Measurements from ENCODE around the gene MT4. TPM values are rescaled to one million over a fixed set of nuclear protein-coding genes. Genes with fewer than 3 reads are reported as not detected.
A peak's percentile ranks its signal among the peaks of the same experiment; 100 is the strongest.

MT4 gene
- total RNA-seq, 1 donor from 2014 or later = not detected

DNA sequence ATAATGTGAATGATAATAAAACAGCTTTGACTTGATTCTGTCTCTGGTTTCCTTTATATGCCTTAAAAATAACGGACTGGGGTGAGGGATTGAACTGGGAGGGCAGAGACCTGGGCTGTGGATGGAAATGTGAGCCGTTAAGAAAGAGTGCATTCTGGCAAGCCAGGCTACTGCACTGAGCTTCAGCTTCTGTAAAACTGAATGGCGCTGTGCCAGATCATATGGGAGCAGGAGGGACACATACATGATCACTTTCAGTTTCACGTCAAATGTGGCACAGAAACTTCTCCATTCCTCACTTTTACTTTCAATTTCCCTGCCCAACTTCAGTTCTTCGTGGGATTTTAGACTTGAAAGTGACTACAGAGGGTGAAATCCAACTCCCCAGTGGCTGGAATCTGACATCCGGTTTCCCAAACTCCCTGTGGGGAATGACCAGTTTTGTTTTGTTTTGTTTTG is 44.6 kb downstream of the MT4 start:
- FAIRE-seq (no peak), DNase-seq (ENCODE audit: low read depth) (peak; percentile 89)
- no peaks in the 10 kb centered on the region for H3K27me3 ChIP-seq (ENCODE audit: control insufficient read depth, insufficient read depth, low read length)
- no peaks in the 10 kb centered on the region for H3K36me3 ChIP-seq (ENCODE audit: control insufficient read depth, insufficient read depth, low read length)
- H3K4me3 ChIP-seq (ENCODE audit: low read depth, low read length) = peak overlapping the region; percentile 50
- TF ChIP-seq, protein P1, sequence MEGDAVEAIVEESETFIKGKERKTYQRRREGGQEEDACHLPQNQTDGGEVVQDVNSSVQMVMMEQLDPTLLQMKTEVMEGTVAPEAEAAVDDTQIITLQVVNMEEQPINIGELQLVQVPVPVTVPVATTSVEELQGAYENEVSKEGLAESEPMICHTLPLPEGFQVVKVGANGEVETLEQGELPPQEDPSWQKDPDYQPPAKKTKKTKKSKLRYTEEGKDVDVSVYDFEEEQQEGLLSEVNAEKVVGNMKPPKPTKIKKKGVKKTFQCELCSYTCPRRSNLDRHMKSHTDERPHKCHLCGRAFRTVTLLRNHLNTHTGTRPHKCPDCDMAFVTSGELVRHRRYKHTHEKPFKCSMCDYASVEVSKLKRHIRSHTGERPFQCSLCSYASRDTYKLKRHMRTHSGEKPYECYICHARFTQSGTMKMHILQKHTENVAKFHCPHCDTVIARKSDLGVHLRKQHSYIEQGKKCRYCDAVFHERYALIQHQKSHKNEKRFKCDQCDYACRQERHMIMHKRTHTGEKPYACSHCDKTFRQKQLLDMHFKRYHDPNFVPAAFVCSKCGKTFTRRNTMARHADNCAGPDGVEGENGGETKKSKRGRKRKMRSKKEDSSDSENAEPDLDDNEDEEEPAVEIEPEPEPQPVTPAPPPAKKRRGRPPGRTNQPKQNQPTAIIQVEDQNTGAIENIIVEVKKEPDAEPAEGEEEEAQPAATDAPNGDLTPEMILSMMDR (IDR thresholded peaks at IDR 0.05; ENCODE audit: insufficient read depth, low read length, severe bottlenecking) = no peak

DNA sequence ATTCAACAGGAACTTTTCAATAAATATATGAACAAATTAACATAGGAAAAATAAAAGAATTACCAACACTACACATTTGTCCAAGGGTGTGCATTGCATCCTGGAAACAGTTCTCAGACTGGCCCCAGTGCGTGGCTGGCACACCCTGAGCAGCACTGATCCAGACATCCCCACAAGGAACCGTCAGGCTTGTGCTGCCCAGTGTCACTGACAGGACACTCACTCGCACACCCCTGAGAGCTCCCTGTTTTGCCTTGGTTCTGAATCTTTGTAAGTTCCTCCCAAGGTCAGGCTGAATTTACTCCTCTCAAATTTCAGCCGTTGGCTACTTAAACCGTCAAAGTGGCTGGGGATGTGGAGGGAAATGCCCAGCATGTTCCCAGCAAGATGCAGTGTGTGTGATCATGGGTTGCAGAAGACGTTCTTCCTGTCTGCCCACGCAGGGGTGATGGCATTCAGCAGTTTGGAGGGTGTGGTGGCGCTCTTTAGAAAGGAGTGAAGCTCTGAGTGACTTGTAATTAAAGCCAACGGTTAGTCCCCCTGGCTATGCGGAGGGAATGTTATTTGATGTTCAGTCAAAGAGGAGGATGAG is 45.2 kb downstream of the MT4 start:
- H3K27me3 ChIP-seq (ENCODE audit: control insufficient read depth, insufficient read depth, low read length) = no peaks in the 10 kb centered on the region
- no peaks in the 10 kb centered on the region for H3K36me3 ChIP-seq (ENCODE audit: control insufficient read depth, insufficient read depth, low read length)
- TF ChIP-seq, protein P1 (IDR thresholded peaks at IDR 0.05; ENCODE audit: insufficient read depth, low read length, severe bottlenecking) = no peak
- FAIRE-seq (no peak), DNase-seq (ENCODE audit: low read depth) (peak; percentile 97)
- H3K4me3 ChIP-seq (ENCODE audit: low read depth, low read length) = no peak overlapping the region

DNA sequence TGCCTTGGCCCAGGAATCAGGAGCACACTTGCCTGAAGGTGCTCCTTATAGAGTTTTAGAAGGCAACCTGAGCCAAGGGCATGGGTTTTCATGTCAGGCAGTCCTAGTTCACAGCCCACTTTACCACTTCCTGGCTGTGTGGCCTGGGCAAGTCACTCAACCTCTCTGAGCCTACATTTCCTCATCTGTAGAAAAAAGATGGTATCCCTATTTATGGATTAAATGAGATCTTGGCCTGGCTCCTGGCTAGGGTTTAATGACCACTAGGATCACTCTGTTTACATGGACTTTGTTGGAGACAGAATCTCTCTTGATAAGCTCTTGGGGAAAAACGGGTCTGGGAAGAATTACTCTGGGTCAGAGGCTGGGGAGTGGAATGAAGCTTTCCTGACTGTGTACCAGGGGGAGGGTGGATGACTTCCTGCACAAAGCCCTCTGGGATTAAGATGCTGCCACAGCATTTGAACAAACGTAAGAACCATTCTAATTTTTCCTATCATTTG is 45.8 kb downstream of the MT4 start:
- FAIRE-seq (no peak), DNase-seq (ENCODE audit: low read depth) (peak; percentile 7)
- Histone ChIP-seq H3K4me3 (ENCODE audit: low read depth, low read length) (no peak overlapping the region), H3K27me3 (ENCODE audit: control insufficient read depth, insufficient read depth, low read length) (no peaks in the 10 kb centered on the region), H3K36me3 (ENCODE audit: control insufficient read depth, insufficient read depth, low read length) (no peaks in the 10 kb centered on the region)
- TF ChIP-seq, protein P1 (IDR thresholded peaks at IDR 0.05; ENCODE audit: insufficient read depth, low read length, severe bottlenecking) = no peak

DNA sequence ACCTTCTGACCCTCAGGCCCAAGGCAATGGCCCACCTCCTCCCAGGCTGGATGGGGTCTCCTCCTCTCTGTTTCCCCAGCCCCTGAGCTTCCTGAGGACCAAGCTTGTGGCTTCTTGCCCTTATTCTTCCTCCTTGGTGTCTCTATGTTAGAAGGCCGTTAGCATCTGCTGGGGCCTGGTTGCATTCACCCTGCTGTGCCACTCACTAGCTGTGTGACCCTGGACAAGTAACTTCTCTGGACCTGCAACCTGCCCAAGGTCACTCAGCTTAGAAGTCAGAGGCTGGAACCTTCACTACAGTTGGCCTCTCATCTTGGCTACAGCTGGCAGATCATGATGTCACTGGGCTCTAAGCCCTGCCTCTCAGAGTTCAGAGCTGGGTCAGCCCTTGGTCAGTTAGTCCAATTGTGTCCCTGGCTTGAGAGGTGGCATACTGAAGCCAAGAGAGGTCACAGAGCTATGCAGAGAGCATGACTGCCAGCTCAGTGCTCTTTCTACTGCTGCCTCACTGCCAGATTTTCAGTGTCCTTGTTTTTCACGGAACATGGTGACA is 46.5 kb downstream of the MT4 start:
- TF ChIP-seq, protein P1 (IDR thresholded peaks at IDR 0.05; ENCODE audit: insufficient read depth, low read length, severe bottlenecking) = no peak
- no peaks in the 10 kb centered on the region for H3K27me3 ChIP-seq (ENCODE audit: control insufficient read depth, insufficient read depth, low read length)
- no peak for DNase-seq (ENCODE audit: low read depth)
- no peaks in the 10 kb centered on the region for H3K36me3 ChIP-seq (ENCODE audit: control insufficient read depth, insufficient read depth, low read length)
- H3K4me3 ChIP-seq (ENCODE audit: low read depth, low read length) = no peak overlapping the region
- FAIRE-seq = no peak

DNA sequence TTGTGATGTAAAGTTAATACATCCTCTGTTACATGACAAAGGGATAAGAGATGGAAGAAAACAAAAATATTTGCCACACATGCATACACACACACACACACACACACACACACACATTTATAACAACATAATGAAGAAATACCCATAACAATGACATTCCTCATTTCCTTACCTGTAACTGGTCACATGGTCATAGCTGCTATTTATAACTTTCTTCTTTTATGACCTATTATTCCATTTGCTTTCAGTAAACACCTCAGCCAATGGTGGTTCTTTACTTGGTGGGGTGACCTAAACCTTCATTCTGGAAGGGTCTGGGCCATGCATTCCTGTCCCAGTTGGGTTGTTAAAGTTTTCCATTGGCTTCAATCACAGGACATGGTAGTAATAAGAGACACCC is 48.8 kb downstream of the MT4 start:
- Histone ChIP-seq H3K4me3 (ENCODE audit: low read depth, low read length) (no peak overlapping the region), H3K36me3 (ENCODE audit: control insufficient read depth, insufficient read depth, low read length) (no peaks in the 10 kb centered on the region), H3K27me3 (ENCODE audit: control insufficient read depth, insufficient read depth, low read length) (no peaks in the 10 kb centered on the region)
- TF ChIP-seq, protein P1 (IDR thresholded peaks at IDR 0.05; ENCODE audit: insufficient read depth, low read length, severe bottlenecking) = no peak
- peak; percentile 76 for DNase-seq (ENCODE audit: low read depth)
- no peak for FAIRE-seq

All from bronchial epithelial cell (primary cell).